GM19351 (cell line): ENCODE measurements around the gene NTSR1.

Experiments
- ATAC-seq: cut with Tn5 transposase; IDR thresholded peaks from one replicate; pipeline ENCODE4 v1.9.1; 2021; ENCODE audit warnings: mild to moderate bottlenecking, moderate library complexity; ENCODE audit not compliant: unreplicated experiment

Gene NTSR1

GRCh38 chr20:62768234-62768546 lies 59.6 kb downstream of the NTSR1 start:
- ATAC-seq: no peak

DNA sequence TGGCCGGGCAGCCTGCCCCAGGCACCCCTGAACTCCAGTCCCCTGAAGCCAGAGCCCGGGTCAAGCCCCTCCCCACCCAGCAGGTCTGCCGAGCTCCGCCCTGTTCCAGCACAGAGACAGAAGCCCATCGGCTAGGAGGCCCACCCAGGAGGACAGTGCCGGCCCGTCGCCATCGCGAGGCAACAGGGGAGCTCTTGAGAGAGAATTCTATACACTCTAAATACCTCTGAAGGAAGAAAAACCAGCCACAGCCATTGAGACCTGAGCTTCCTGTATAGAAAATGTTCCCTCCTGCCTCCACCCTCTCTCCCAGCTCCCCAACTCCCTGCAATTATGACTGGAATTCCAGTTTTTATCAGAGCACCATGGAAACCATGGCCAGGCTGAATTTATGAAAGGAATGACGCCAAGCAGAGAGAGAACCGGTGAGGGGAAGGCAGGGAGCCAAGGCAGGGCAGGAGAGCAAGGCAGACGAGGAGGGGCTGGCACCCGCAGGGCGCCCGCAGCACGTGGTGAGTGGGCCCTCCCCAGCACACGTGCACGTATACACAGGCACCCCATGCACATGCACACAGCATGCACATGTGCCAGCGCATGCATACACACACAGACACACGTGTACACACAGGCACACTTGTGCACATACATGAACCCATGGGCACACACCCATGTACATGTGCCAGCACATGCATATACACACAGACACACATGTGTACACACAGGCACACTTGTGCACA lies 60.1 kb downstream of the NTSR1 start:
- ATAC-seq: no peak

GRCh38 chr20:62769346-62770071 lies 60.9 kb downstream of the NTSR1 start:
- no peak for ATAC-seq

DNA sequence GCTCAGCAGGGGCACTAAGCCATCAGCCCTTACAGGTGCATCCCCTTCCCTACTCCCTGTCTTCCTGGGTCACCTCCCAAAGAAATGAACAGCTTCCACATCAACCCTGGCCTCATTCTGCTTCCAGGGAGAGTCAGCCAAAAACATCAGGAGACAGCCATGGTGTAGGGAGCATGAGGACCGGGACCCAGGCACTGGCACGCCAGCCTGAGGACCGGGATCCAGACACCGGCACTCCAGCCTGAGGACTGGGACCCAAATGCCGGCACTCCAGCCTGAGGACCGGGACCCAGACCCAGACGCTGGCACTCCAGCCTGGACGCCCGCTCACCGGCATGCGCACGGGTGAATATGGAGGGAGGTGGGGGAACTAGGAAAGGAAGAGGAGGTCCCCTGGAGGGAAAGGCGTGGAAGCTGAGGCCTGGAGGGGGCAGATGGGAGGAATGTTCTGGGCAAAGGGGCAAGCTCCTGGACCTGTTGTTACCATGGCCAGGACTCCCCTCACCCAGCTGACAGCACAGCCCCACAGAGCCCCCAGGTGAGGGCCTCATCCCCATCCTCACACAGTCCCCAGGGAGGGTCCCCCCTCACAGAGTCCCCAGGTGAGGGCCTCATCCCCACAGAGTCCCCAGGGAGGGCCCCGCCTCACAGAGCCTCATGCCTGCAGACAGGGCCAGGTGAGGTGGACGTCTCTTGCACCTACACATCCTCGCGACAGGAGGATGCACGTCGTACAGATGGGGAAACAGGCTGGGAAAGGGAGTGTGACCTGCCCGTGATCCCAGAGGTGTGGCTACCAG lies 61.7 kb downstream of the NTSR1 start:
- ATAC-seq: no peak

- ATAC-seq: no peak
Observed at GRCh38 chr20:62770916-62771315, 62.3 kb downstream of the NTSR1 start.

DNA sequence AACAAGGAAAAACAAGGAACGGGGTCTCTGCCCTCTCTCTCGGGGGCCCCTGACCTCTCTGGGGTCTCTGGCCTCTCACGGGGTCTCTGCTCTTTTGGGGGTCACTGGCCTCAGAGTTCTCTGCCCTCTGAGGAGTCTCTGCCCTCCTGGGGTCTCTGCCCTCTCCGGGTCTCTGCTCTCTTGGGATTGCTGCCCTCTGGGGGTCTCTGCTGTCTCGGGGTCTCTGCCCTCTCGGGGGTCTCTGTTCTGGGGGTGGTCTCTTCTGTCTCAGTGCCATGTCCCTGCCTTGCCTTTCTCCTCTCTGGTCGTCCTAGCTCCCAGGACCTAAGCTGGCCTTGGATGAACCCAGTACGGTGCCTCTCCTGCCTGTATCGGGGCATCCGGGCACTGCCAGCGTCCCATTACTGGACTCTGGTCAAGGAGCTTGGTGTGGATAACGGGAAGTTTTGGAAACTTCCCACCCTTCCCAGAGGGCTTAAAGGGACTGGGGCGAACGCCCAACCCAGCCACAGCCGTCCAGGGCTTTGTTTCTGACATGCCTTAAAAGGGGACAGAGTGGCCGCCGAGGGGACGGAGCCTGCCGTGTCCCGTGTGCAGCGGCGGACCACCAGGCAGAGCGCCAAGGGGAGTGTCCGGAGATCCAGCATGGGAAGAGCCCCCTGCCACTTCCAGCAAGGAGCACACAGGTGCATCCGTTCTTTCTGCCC lies 62.9 kb downstream of the NTSR1 start:
- ATAC-seq: no peak

DNA sequence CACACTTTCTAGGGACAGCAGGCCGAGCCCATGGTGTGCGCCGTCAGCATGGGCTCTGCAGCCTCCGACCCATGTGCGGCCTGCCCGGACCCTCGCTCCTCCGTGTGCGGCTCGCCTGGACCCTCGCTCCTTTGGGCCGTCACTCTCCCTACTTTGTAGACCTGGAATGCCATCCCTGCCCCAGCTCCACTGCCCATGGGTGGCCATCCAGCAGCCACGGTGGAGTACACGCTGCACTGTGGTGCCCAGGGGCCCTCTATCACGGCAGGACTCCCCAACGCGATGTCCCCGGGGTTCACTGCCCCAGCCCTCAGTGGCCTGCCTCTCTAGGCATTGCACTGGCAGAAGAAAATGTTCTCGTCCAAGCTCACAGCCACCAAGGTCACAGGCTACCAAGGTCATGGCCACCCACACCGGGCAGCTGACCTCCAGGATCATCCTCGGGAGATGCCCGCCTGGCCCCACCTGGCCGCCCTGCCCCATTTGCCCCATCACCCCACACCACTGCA lies 63.5 kb downstream of the NTSR1 start:
- no peak for ATAC-seq

GRCh38 chr20:62772619-62772989 lies 64.0 kb downstream of the NTSR1 start:
- ATAC-seq: no peak

DNA sequence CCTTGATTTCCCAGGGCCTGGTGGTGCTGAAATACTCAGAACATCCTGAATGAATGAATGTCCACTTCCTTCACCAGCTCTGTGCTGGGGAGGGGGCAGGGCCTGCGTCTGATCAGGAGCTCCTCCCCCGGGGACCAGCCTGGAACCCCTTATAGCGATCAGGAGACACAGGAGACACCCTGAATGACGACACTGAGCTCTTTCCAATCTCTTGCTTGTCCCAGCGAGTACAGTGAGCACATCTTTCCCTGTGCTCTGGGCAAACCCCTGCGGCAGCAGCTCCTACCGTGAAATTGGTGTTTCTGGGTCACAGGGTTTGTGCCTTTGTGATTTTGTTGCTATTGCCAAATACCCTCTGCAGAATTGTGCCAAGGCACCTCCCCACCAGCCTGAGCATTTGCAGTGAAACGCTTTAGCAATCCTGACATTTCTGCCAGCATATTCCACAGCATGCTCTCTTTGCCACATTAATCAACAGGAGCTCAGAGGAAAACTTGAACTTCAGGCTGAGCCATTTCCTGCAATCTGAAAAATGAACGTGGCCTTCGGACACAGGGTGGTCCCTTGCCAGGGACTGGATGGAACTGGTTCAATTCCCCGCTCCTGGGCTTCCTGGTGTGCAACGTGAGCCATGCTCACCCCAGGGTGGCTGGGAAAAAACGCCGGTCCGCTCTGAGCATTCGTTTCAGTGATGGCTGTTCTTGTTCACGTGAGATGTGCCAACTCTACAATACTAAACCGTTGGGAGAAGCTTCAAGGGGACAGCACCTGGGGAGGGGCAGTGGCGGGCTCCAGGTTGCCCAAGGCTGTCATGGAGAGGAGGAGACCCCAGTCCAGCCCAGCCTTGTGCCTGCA lies 64.6 kb downstream of the NTSR1 start:
- no peak for ATAC-seq

DNA sequence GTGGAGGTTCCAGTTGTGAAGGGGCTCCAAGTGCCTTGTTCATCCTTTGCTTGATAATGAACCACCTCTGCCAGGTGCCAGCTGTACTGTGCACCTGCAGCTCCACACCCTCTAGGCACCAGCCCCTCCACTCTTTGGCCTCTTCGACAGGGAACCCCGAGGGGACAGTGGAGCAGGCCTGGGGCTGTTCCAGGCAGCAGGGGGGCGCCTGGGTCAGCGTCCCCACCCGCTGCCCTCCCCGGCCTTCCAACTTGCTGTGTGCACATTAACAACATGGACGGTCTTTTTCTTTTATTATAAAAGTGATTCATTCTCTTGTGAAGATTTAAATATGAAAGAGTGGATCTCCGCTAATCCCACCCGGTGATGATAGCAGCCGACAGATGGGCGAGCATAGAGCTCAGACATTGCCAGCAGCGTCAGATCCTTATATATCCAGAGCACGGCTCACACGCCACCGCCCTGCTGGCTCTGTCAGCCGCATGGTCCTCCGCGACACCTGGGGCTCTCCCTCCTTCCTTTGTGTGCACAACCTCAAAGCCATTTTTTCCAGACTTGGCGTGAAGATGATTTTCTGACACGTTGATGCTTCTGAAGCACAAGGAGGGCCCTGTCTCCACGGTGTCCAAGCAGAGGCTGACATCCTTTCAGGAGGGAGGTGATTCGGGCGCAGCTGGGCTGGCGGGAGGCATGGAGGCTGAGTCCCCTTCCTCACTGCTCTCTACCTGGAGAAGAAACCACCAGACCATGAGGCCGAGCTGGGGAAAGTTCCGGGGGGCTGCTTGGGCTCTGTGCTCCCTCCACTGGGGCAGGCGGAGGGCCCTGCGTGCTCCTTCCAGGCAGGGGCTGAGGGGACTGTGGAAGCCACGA lies 65.4 kb downstream of the NTSR1 start:
- ATAC-seq: no peak

GRCh38 chr20:62774762-62775161 lies 66.1 kb downstream of the NTSR1 start:
- no peak for ATAC-seq

GRCh38 chr20:62775206-62775605 lies 66.6 kb downstream of the NTSR1 start:
- ATAC-seq: no peak

DNA sequence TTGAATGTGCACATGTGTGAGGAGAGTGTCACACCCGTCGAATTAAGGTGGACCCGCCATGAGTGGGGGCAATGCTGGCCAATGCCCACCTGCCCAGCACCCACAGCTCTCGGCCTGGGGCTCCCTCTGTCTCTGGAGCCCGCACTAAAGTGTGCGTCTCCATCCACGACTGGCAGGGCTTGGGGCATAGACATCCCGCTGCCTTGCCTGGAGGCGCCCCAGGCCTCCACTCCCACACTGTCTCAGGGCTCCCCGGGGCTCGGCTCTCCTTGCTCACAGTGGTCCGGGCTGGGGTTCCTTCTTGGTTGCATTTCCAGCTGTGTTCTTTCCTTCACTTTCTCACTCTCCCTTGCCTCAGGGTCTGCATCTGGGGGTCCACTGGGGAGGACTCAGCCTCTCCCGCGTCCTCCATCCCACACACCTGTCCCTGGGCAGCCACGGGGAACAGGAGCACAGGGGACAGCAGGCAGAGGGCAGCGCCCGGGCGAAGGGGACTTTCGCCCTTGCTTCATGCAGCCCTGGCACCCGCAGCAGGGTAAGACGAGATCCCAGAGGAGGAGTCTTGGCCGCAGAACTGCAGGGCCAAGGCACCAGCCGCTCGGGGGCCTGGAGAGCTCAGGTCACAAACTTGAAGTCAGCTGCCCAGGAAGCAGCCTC lies 67.5 kb downstream of the NTSR1 start:
- no peak for ATAC-seq

DNA sequence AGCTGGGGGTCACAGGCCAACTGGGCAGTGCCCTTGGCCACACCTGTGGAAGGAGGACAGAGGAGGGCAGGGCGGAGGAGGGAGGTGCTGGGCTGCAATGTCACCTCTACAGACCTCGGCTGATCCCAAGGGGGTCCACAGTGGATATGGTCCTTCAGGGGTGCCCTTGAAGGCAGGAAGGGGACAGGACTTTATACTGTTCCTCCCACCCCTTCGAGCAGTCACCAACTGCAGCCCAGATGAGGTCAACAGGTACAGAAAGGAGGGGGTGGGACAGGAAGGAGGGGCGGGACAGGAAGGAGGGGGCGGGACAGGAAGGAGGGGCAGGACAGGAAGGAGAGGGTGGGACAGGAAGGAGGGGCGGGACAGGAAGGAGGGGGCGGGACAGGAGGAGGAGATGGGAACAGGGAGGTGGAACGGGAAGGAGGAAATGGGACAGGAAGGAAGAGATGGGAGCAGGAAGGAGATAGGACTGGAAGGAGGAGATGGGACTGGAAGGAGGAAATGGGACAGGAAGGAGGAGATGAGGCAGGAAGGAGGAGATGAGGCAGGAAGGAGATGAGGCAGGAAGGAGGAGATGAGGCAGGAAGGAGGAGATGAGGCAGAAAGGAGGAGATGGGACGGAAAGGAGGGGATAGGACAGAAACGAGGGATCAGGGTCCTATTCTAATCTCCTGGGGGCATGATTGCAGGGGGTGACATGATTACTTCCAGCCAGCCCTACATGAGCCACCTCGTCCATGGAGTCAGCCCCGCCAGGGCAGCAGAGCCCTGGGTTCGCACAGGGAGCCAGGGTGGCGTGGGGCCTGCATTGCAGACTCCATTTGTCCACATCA lies 68.3 kb downstream of the NTSR1 start:
- peak; percentile 73 for ATAC-seq

GRCh38 chr20:62777528-62777830 lies 68.8 kb downstream of the NTSR1 start:
- no peak for ATAC-seq

DNA sequence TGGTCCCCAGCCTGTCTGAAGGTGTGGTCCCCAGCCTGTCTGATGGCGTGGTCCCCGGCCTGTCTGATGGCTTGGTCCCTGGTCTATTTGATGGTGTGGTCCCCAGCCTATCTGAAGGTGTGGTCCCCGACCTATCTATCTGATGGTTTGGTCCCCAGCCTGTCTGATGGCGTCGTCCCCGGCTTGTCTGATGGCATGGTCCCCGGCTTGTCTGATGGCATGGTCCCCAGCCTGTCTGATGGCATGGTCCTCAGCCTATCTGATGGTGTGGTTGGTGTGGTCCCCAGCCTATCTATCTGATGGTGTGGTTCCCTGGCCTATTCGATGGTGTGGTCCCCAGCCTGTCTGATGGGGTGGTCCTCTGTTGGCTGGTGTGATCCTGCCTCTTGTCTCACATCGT lies 69.4 kb downstream of the NTSR1 start:
- ATAC-seq: no peak

DNA sequence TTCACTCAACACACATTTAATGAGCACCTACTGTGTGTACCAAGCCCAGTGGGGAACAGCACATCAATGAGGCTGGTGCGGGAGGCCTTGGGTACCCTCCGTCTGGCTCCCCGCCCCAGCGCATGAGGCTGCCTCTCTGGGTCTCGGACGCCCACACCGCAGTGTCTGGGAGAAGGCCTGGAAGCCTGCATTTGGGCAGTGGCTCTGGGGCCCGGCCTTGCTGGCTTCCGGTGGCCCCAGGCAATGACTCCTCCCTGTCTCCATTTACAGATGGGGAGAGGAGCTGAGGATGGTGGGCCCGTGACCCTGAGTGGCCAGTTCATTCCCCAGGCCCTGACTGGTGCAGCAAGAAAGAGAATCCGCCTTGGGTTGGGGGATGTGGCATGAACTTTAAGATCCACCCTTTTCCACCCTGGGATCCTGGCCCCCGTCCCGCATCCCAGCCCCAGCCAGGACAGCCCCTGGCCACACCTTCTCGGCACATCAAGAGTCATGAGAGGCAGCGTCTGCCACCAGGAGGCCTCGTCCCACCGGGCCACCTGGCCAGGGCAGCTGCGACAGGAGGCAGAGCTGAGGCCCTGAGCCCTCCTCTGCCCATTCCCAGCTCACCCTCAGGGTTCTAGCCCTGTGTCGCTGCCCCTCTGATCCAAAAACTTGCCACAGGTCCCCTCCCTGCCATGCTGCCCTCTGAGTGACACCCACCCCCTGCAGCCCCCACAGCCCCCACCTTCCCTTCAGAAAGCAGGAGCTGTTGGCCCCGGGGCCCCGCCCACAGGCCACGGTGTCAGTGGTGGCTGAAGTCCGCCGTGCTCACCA lies 70.2 kb downstream of the NTSR1 start:
- ATAC-seq: no peak

DNA sequence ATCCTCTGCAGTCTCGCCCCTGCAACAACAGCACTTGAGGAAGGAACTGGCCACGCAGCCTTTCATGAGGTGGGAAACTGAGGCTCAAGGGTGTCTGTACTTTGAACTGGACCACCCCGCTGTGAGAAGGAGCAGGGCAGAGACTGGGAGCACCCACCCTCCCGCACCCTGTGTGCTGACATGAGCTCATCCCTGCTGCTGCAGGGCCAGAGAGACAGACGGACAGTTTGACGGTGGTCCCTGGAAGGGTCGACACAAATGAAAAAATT lies 70.7 kb downstream of the NTSR1 start:
- no peak for ATAC-seq
